Neural progenitor cell (in vitro differentiated cells): ENCODE measurements around the gene CTSO. TPM values are rescaled to one million over a fixed set of nuclear protein-coding genes. Genes with fewer than 3 reads are reported as not detected.

ENCODE experiments used
- DNase-seq: peaks from one replicate; pipeline ENCODE4 v3.0.0-alpha.2; 2016; ENCODE audit warnings: low spot score
- H2AFZ ChIP-seq: fragments of 200-600 bp; sonication (generic); replicated peaks from 2 replicates; pipeline ENCODE4 v1.6.1; 2016; ENCODE audit warnings: antibody characterized with exemption
- H3F3A ChIP-seq: fragments of 200-600 bp; sonication (generic); 2 replicates; pipeline ENCODE4 v1.6.1; 2016; ENCODE audit warnings: antibody characterized with exemption, low read depth
- H3K27ac ChIP-seq: fragments of 200-600 bp; sonication (generic); 2 replicates; pipeline ENCODE4 v1.5.1; 2016; ENCODE audit warnings: mild to moderate bottlenecking
- H3K27me3 ChIP-seq: fragments of 200-600 bp; sonication (generic); 2 replicates; pipeline ENCODE4 v1.6.1; 2016; ENCODE audit warnings: mild to moderate bottlenecking, moderate library complexity
- H3K36me3 ChIP-seq: fragments of 200-600 bp; sonication (generic); 2 replicates; pipeline ENCODE4 v1.5.1; 2016
- H3K4me1 ChIP-seq: fragments of 200-600 bp; sonication (generic); 2 replicates; pipeline ENCODE4 v1.6.1; 2016; ENCODE audit warnings: mixed run types
- H3K4me2 ChIP-seq: fragments of 200-600 bp; sonication (generic); 2 replicates; pipeline ENCODE4 v1.6.1; 2016
- H3K4me3 ChIP-seq: fragments of 200-600 bp; sonication (generic); 2 replicates; pipeline ENCODE4 v1.5.1; 2016
- H3K79me2 ChIP-seq: fragments of 200-600 bp; sonication (generic); 2 replicates; pipeline ENCODE4 v1.6.1; 2016; ENCODE audit warnings: low read depth
- H3K9ac ChIP-seq: fragments of 200-600 bp; sonication (generic); 2 replicates; pipeline ENCODE4 v1.6.1; 2016
- H3K9me3 ChIP-seq: fragments of 200-600 bp; sonication (generic); 2 replicates; pipeline ENCODE4 v1.5.1; 2016; ENCODE audit warnings: low read depth
- H4K20me1 ChIP-seq: fragments of 200-600 bp; sonication (generic); 2 replicates; pipeline ENCODE4 v1.6.1; 2016; ENCODE audit warnings: low read depth
- H3K27ac Mint-ChIP-seq: 3 replicates; pipeline ENCODE4 v1.8.0; 2021; ENCODE audit warnings: mixed read lengths
- H3K27me3 Mint-ChIP-seq: 2 replicates; pipeline ENCODE4 v1.8.0; 2022; ENCODE audit warnings: low read depth, mild to moderate bottlenecking, inconsistent platforms, moderate library complexity, mixed read lengths; ENCODE audit not compliant: insufficient read depth
- H3K36me3 Mint-ChIP-seq: 3 replicates; pipeline ENCODE4 v1.8.0; 2021; ENCODE audit warnings: mixed read lengths
- H3K4me1 Mint-ChIP-seq: 3 replicates; pipeline ENCODE4 v1.8.0; 2021; ENCODE audit warnings: mixed read lengths
- H3K4me3 Mint-ChIP-seq: 3 replicates; pipeline ENCODE4 v1.8.0; 2021; ENCODE audit warnings: mild to moderate bottlenecking, moderate library complexity, mixed read lengths
- H3K9me3 Mint-ChIP-seq: 3 replicates; pipeline ENCODE4 v1.8.0; 2020; ENCODE audit warnings: mixed read lengths
- EZH2 ChIP-seq: fragments of 200-600 bp; sonication (generic); IDR thresholded peaks from 2 replicates; pipeline ENCODE4 v1.6.1; 2017; ENCODE audit warnings: antibody characterized with exemption, mild to moderate bottlenecking, moderate library complexity
- EZH2phosphoT487 ChIP-seq: fragments of 200-600 bp; sonication (generic); IDR thresholded peaks from 2 replicates; pipeline ENCODE4 v1.6.1; 2017; ENCODE audit warnings: antibody characterized with exemption
- total RNA-seq: library from RNA; depleted of rRNA; stranded (reverse); fragments of >200 nt; gene quantifications from 2 replicates; pipeline ENCODE4 v1.2.3, GENCODE V29; 2015; ENCODE audit warnings: low replicate concordance
- TF ChIP-seq, protein P1 (sequence below): fragments of 200-600 bp; sonication (generic); IDR thresholded peaks from 2 replicates; pipeline ENCODE4 v1.5.1; 2017; ENCODE audit warnings: antibody characterized with exemption, mild to moderate bottlenecking

CTSO gene
- total RNA-seq, 1 donor from 2014 or later, result 3.2 TPM

DNA sequence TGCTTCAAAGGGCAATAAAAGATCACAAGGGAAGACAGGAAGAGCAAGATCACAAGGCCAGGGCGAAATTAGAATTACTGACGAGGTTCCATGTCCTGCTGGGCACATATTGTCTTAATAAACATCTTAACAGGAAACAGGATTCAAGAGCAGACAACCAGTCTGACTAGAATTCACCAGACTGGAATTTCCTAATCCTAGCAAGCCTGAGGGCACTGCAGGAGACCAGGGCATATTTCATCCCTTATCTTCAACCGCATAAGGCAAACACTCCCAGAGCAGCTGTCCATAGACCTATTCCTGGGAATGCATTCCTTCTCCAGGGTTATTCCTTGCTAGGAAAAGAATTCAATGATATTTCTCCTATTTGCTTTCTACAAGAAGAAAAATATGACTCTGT, 62.6 kb downstream of the CTSO start:
- H3K36me3 ChIP-seq, result no peaks in the 10 kb centered on the region
- no peak overlapping the region for H2AFZ ChIP-seq
- H4K20me1 ChIP-seq, result no peaks in the 10 kb centered on the region
- H3F3A ChIP-seq, result no peaks in the 10 kb centered on the region
- no peak overlapping the region for H3K27ac ChIP-seq
- H3K9me3 ChIP-seq, result no peaks in the 10 kb centered on the region
- H3K4me3 ChIP-seq, result no peak overlapping the region
- no peaks in the 10 kb centered on the region for H3K79me2 ChIP-seq
- no peak for DNase-seq
- H3K27me3 Mint-ChIP-seq, result peaks cover 2% of the 10 kb centered on the region
- no peaks in the 10 kb centered on the region for H3K27me3 ChIP-seq
- no peaks in the 10 kb centered on the region for H3K4me1 ChIP-seq
- no peak overlapping the region for H3K4me3 Mint-ChIP-seq
- no peaks in the 10 kb centered on the region for H3K4me1 Mint-ChIP-seq
- no peak overlapping the region for H3K4me2 ChIP-seq
- no peak overlapping the region for H3K27ac Mint-ChIP-seq
- peaks cover 14% of the 10 kb centered on the region for H3K9me3 Mint-ChIP-seq
- peaks cover 3% of the 10 kb centered on the region for H3K36me3 Mint-ChIP-seq
- no peak overlapping the region for H3K9ac ChIP-seq
- no peak for TF ChIP-seq EZH2phosphoT487
- TF ChIP-seq EZH2, result no peak
- TF ChIP-seq, protein P1, sequence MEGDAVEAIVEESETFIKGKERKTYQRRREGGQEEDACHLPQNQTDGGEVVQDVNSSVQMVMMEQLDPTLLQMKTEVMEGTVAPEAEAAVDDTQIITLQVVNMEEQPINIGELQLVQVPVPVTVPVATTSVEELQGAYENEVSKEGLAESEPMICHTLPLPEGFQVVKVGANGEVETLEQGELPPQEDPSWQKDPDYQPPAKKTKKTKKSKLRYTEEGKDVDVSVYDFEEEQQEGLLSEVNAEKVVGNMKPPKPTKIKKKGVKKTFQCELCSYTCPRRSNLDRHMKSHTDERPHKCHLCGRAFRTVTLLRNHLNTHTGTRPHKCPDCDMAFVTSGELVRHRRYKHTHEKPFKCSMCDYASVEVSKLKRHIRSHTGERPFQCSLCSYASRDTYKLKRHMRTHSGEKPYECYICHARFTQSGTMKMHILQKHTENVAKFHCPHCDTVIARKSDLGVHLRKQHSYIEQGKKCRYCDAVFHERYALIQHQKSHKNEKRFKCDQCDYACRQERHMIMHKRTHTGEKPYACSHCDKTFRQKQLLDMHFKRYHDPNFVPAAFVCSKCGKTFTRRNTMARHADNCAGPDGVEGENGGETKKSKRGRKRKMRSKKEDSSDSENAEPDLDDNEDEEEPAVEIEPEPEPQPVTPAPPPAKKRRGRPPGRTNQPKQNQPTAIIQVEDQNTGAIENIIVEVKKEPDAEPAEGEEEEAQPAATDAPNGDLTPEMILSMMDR, result no peak

DNA sequence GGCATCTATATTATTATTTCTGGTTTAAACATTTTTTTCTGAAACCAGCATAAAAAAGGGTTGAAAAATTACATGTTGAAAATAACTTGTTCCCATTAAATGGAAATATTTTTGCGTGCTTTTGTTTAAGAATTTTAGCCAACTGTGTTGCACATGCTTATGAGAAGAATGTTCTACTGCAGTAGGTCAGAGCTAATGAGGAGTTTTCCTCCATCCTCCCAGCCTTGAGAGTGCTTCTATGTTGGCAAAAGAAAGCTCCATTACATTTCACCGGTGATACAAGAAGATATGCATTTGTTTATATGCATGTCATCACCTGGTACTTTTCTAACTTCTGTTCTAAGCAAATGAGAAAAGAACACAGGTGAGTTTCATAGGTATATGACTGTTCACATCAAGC, 63.7 kb downstream of the CTSO start:
- peaks cover 3% of the 10 kb centered on the region for H3K36me3 Mint-ChIP-seq
- H3K4me1 ChIP-seq, result no peaks in the 10 kb centered on the region
- no peaks in the 10 kb centered on the region for H3K36me3 ChIP-seq
- TF ChIP-seq EZH2phosphoT487, result no peak
- TF ChIP-seq, protein P1, result no peak
- no peak for TF ChIP-seq EZH2
- H3K4me3 Mint-ChIP-seq, result no peak overlapping the region
- H3K79me2 ChIP-seq, result no peaks in the 10 kb centered on the region
- H3K27ac Mint-ChIP-seq, result no peak overlapping the region
- H2AFZ ChIP-seq, result no peak overlapping the region
- H3K9ac ChIP-seq, result no peak overlapping the region
- no peaks in the 10 kb centered on the region for H3K4me1 Mint-ChIP-seq
- no peaks in the 10 kb centered on the region for H3K27me3 ChIP-seq
- no peaks in the 10 kb centered on the region for H4K20me1 ChIP-seq
- H3K4me2 ChIP-seq, result no peak overlapping the region
- DNase-seq, result no peak
- peaks cover 14% of the 10 kb centered on the region for H3K9me3 Mint-ChIP-seq
- no peaks in the 10 kb centered on the region for H3K27me3 Mint-ChIP-seq
- H3K4me3 ChIP-seq, result no peak overlapping the region
- no peak overlapping the region for H3K27ac ChIP-seq
- H3F3A ChIP-seq, result no peaks in the 10 kb centered on the region
- no peaks in the 10 kb centered on the region for H3K9me3 ChIP-seq

DNA sequence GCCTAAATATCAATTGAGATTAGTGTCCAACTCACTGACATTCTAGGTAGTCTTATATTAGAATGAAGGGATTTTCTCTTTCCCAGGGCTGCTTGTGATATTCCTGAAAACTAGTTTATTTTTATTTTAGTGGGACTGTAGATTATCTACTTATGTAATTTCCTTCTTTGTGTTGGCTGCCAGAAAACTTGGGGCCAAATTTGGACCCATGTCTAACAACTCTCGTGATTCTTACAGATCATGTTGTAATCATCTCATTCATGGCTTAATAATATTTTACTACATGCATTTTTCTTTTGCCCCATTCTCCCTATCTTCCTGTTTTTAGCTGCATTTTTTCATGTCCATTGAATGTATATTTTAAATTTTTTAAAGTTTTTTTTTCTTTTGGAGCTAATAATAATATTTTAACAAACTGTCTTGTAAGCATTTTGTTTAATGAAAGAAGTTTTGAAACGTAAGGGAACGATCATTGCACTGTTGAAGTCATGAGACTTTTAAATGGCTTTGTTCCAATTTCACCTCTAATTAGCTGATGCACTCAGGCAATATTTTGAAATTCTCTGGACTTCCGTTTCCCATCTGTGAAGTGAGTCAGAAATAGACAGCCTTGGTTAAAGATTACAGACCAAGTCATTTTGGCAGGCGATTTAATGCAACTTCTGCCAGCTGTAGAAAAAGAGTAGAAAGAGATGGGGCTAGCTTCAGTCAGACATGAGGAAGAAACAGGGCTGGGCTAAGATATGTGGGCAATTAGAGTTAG, 64.5 kb downstream of the CTSO start:
- no peak overlapping the region for H3K27ac Mint-ChIP-seq
- no peak overlapping the region for H3K4me2 ChIP-seq
- H3K9me3 ChIP-seq, result no peaks in the 10 kb centered on the region
- no peak overlapping the region for H3K4me3 Mint-ChIP-seq
- H2AFZ ChIP-seq, result no peak overlapping the region
- no peaks in the 10 kb centered on the region for H3K4me1 ChIP-seq
- TF ChIP-seq EZH2phosphoT487, result no peak
- no peak for TF ChIP-seq EZH2
- TF ChIP-seq, protein P1, result no peak
- no peaks in the 10 kb centered on the region for H3K4me1 Mint-ChIP-seq
- no peaks in the 10 kb centered on the region for H3K36me3 ChIP-seq
- no peak for DNase-seq
- no peaks in the 10 kb centered on the region for H3K79me2 ChIP-seq
- no peak overlapping the region for H3K9ac ChIP-seq
- H3K27me3 ChIP-seq, result no peaks in the 10 kb centered on the region
- no peaks in the 10 kb centered on the region for H3F3A ChIP-seq
- H4K20me1 ChIP-seq, result no peaks in the 10 kb centered on the region
- peaks cover 14% of the 10 kb centered on the region for H3K9me3 Mint-ChIP-seq
- H3K27ac ChIP-seq, result no peak overlapping the region
- peaks cover 3% of the 10 kb centered on the region for H3K36me3 Mint-ChIP-seq
- H3K27me3 Mint-ChIP-seq, result no peaks in the 10 kb centered on the region
- no peak overlapping the region for H3K4me3 ChIP-seq
